Kidney (tissue), 14 donors: Measurements from ENCODE around the gene BSPRY. TPM values are rescaled to one million over a fixed set of nuclear protein-coding genes. Genes with fewer than 3 reads are reported as not detected.

ENCODE experiments used
- DNase-seq, 5 donors: peaks; one replicate each; pipeline ENCODE4 v3.0.0-alpha.2; 2013 to 2020
- FAIRE-seq: peaks from 2 replicates; lab custom pipeline; 2012; peaks lifted over from hg19 to GRCh38; lab: Jason Lieb, UNC
- H3K27ac ChIP-seq, 2 donors: one replicate each; pipeline ENCODE4 v1.7.0; 2013; ENCODE audit warnings: low read depth in 2 of 2, low read length in 2 of 2, inconsistent platforms in 1 of 2
- H3K27me3 ChIP-seq: one replicate; pipeline ENCODE4 v1.7.1; 2013; ENCODE audit warnings: low read length, inconsistent platforms; ENCODE audit not compliant: control insufficient read depth, insufficient read depth
- H3K36me3 ChIP-seq, 3 donors: one replicate each; pipeline versions ENCODE4 v1.7.0 to v1.7.1; 2013; ENCODE audit warnings: low read length in 3 of 3, control low read depth in 1 of 3, inconsistent platforms in 1 of 3; ENCODE audit not compliant: insufficient read depth in 3 of 3, control insufficient read depth in 2 of 3
- H3K4me1 ChIP-seq, 3 donors: one replicate each; pipeline versions ENCODE4 v1.7.0 to v1.7.1; 2013; ENCODE audit warnings: low read length in 3 of 3, inconsistent platforms in 1 of 3, low read depth in 1 of 3; ENCODE audit not compliant: control insufficient read depth in 2 of 3, insufficient read depth in 2 of 3
- H3K4me3 ChIP-seq, 3 donors: one replicate each; pipeline versions ENCODE4 v1.7.0 to v1.8.1; 2013; ENCODE audit warnings: low read length in 3 of 3, control low read depth in 1 of 3, inconsistent platforms in 1 of 3
- H3K9ac ChIP-seq, 3 donors: one replicate each; pipeline versions ENCODE4 v1.7.0 to v1.7.1; 2013; ENCODE audit warnings: low read length in 3 of 3, control low read depth in 1 of 3, inconsistent platforms in 1 of 3
- H3K9me3 ChIP-seq, 3 donors: one replicate each; pipeline versions ENCODE4 v1.7.0 to v1.7.1; 2013; ENCODE audit warnings: low read length in 3 of 3, control low read depth in 1 of 3, inconsistent platforms in 1 of 3; ENCODE audit not compliant: control insufficient read depth in 2 of 3, insufficient read depth in 1 of 3
- intact Hi-C: fragments of 100-400 bp; cut with DNase I; formaldehyde crosslinking; loops from one replicate; pipeline ENCODE4 v1.11.1; 2022
- polyA plus RNA-seq: library from polyadenylated mRNA; stranded (reverse); fragments of 350-450 nt; fragmentation: Illumina TruSeq; extraction: RNeasy Lipid Tissue Mini Kit (QIAGEN cat#74804); gene quantifications from one replicate; pipeline ENCODE4 v1.2.3, GENCODE V29; 2014; ENCODE audit warnings: low read depth, low replicate concordance; ENCODE audit not compliant: insufficient read depth
- total RNA-seq: library from RNA; stranded (reverse); fragmentation: NEBNext Ultra II Directional; extraction: Animal tissue kit (Norgen Biotek cat#: 25700); gene quantifications from one replicate; pipeline ENCODE4 v1.2.1, GENCODE V29; 2021
- TF ChIP-seq, protein P1 (sequence below): IDR thresholded peaks from 3 replicates; pipeline ENCODE4 v1.5.1; 2012; ENCODE audit warnings: mild to moderate bottlenecking, moderate library complexity, borderline replicate concordance; ENCODE audit not compliant: insufficient read depth; ENCODE audit errors: extremely low read depth
- donor health status: control.
- donor health status: control.
- donor health status: control.
- donor health status: control.
- donor health status: control.
- donor health status: DM: yes; HTN: yes; CAD: no.
- donor health status: Normal renal cell carcinoma (clear cell type).

BSPRY gene
- total and polyA plus RNA-seq, 2 donors from 2014 or later, result 14.5 to 18.0 TPM

DNA sequence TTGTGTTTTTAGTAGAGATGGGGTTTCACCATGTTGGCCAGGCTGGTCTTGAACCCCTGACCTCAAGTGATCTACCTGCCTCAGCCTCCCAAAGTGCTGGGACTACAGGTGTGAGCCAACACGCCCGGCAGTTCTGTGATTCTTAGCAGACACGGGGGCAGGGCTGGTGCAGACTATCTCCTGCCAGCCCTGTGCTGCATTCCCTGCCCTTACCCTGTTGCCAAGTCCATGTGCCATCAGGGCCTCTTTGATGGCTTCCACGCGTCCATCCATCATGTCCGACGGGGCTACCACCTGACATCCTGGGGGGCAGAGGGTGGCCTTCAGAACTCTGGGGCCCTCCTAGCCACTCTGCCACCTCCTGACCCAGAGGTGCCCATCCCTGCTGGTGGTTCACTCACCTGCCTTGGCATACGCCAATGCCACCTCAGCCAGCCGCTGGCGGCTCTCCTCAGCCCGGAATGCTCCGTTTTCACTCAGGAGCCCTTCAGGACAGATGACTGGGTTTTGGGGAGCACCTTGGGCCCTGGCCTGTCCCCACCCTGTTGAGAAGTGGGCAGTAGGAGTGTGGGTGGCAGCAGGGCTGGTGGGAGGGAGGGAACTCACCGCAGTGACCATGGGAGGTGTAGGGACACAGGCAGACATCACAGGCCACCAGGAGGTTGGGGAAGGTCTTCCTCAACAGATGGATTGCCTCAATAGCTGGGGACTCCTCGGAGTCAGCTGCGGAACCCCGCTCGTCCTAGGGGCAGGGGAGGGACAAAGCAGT, 41.0 kb downstream of the BSPRY start:
- no peak overlapping the region for H3K27ac ChIP-seq
- H3K4me3 ChIP-seq, result no peak overlapping the region
- intact Hi-C loops, result no loop called here
- DNase-seq (no peak), FAIRE-seq (no peak)
- H3K27me3 ChIP-seq, result no peaks in the 10 kb centered on the region
- peaks cover 0 to 25% (median 20%) of the 10 kb centered on the region in 3 donors for H3K4me1 ChIP-seq
- no peaks in the 10 kb centered on the region for H3K9me3 ChIP-seq
- TF ChIP-seq, protein P1, sequence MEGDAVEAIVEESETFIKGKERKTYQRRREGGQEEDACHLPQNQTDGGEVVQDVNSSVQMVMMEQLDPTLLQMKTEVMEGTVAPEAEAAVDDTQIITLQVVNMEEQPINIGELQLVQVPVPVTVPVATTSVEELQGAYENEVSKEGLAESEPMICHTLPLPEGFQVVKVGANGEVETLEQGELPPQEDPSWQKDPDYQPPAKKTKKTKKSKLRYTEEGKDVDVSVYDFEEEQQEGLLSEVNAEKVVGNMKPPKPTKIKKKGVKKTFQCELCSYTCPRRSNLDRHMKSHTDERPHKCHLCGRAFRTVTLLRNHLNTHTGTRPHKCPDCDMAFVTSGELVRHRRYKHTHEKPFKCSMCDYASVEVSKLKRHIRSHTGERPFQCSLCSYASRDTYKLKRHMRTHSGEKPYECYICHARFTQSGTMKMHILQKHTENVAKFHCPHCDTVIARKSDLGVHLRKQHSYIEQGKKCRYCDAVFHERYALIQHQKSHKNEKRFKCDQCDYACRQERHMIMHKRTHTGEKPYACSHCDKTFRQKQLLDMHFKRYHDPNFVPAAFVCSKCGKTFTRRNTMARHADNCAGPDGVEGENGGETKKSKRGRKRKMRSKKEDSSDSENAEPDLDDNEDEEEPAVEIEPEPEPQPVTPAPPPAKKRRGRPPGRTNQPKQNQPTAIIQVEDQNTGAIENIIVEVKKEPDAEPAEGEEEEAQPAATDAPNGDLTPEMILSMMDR, result no peak
- peaks cover 0 to 43% (median 13%) of the 10 kb centered on the region in 3 donors for H3K36me3 ChIP-seq
- no peak overlapping the region for H3K9ac ChIP-seq

GRCh38 chr9:113391917-113392316, 42.6 kb downstream of the BSPRY start:
- peaks cover 0 to 20% (median 17%) of the 10 kb centered on the region in 3 donors for H3K4me1 ChIP-seq
- peaks cover 0 to 43% (median 13%) of the 10 kb centered on the region in 3 donors for H3K36me3 ChIP-seq
- H3K9ac ChIP-seq, result no peak overlapping the region
- no peaks in the 10 kb centered on the region for H3K9me3 ChIP-seq
- TF ChIP-seq, protein P1, result no peak
- intact Hi-C loops, result no loop called here
- H3K27ac ChIP-seq, result no peak overlapping the region
- no peaks in the 10 kb centered on the region for H3K27me3 ChIP-seq
- DNase-seq (no peak), FAIRE-seq (no peak)
- H3K4me3 ChIP-seq, result no peak overlapping the region

DNA sequence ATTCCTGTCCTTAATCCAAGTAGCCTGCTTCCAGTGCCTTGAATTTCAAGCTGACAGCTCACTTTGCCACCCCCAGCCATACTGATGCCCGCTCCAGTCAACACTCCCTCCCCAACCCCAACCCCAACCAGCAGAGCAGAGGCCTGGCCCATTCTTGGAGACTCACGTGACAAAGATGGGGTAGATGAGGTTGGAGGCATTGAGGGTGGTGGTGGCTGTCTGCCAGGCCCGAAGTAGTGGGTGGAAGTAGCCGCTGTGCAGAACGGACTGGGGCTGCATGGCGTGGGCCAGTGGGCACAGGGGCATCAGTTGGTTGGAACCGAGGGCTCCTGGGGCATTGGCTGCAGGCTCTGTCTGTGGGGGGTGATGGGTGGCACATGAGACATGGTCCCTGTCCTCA, 43.9 kb downstream of the BSPRY start:
- H3K4me3 ChIP-seq, result no peak overlapping the region
- H3K27me3 ChIP-seq, result no peaks in the 10 kb centered on the region
- H3K36me3 ChIP-seq, result peaks cover 0 to 39% (median 12%) of the 10 kb centered on the region in 3 donors
- H3K4me1 ChIP-seq, result peaks cover 0 to 8% (median 7%) of the 10 kb centered on the region in 3 donors
- intact Hi-C loops, result no loop called here
- no peak for DNase-seq
- FAIRE-seq, result no peak
- TF ChIP-seq, protein P1, result no peak
- no peaks in the 10 kb centered on the region for H3K9me3 ChIP-seq
- no peak overlapping the region for H3K9ac ChIP-seq
- no peak overlapping the region for H3K27ac ChIP-seq
